HG03354 (cell line): Measurements from ENCODE around the gene CNIH2.

Experiments used
- ATAC-seq: cut with Tn5 transposase; IDR thresholded peaks from one replicate; pipeline ENCODE4 v1.9.1; 2021; ENCODE audit warnings: mild to moderate bottlenecking; ENCODE audit not compliant: unreplicated experiment, poor library complexity, severe bottlenecking

Gene CNIH2

DNA sequence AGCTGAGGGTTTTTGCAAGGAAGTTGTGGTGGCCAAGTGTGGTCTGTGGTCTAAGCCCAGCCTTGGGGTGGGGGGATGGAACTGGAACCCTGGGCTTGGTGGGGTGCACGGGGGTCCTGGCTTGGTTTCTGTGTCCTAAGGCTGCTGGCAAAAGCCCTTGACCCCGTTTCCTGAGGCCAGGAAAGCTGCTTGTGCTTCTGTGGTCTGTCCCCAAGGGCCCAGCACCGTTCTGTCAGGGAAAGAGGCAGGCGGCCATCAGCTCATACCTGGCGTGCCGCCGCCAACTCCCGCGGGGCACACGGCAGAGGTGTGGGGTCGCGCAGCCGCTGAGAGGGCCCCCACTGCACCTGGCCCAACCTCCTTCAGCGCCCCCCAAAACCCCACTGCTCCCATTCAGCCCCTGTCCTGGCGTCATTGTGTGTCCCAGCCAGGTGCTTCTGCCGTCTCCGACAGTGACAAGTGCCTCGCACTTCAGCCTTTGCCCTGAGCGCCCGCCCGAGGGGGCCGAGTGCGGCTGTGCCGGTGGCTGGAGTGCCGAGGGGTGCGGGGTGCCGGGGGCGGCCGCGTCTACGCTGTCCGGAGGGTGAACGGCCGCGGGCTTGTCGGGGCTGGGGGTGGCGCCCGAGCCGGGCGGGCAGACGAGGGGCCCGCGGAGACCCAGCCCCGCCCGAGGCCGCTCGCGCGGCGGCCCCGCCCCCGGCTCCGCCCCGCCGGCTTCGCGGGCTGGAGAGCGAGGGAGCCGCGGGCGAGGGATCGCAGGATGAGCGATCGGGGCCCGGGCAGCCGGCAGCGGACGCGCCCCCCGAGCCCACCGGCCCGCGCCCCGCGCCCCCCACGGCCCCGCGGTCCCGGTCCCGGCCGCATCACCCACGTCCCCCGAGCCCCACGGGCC lies at the start of gene CNIH2:
CNIH2 (plus strand) TSS at position 705 of the 892 bp plus-strand sequence. CDS start 282 bp downstream, outside the sequence.
- ATAC-seq: no peak

GRCh38 chr11:66228521-66228920 lies 49.5 kb upstream of the CNIH2 start:
- ATAC-seq: no peak

DNA sequence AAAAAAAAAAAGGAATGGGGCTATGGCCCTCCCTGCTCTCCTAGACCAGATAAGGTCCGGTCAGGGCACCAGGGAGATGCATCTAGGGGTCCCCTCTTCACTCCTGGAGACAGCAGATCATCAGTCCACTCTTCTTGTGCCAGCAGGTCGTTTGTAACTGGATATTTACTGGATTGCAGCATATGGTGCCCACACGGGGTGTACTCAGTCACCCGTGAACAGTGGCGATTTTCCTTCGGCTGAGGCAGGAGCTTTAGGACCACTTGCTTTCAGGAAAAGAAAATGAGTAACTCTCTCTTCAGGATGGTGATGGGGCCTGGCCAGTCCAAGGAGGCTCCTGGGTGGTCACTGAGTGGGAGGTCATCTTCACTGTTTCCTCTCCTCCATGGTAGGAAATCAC lies 47.8 kb upstream of the CNIH2 start:
- ATAC-seq: no peak

- no peak for ATAC-seq
Observed at GRCh38 chr11:66230978-66231377, 47.0 kb upstream of the CNIH2 start.

- ATAC-seq: no peak
Observed at GRCh38 chr11:66231561-66231960, 46.4 kb upstream of the CNIH2 start.

DNA sequence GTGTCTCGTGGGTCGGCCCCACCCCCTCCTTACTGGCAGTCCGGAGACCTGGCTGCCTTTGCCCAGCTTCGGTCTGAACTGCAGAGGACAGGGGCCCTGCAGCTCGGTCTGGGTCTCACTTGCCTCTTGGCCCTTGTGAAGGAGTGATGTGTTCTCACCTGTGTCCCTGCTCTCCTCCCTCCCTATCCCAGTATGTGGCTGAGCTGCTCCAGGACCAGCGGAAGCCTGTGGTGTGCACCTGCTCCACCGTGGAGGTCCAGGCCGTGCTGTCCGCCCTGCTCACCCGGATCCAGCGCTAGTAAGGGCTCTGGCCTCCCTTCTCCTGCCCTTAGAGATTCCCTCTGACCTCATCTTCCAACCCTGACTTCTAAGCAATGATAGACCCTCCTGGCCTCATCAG lies 45.2 kb upstream of the CNIH2 start:
- ATAC-seq: no peak

DNA sequence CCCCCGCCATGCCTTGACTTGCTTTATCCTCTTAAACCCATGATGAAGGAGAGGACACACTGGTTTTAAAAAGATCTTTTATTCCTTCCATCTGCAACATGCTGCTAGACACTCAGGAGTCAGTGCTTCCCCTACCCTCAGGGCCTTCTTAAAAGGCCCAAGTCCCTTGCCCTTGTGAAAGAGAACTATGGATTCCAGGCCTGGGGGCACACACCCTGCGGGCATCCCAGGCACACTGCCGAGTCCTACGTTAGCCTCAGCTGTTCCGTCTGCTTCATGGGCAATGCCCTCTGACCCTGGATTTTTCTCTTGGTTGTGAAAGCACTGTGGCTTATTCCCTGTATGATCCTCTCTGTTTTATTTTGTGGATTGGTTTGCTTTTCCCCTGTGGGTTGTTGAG lies 44.7 kb upstream of the CNIH2 start:
- ATAC-seq: no peak

DNA sequence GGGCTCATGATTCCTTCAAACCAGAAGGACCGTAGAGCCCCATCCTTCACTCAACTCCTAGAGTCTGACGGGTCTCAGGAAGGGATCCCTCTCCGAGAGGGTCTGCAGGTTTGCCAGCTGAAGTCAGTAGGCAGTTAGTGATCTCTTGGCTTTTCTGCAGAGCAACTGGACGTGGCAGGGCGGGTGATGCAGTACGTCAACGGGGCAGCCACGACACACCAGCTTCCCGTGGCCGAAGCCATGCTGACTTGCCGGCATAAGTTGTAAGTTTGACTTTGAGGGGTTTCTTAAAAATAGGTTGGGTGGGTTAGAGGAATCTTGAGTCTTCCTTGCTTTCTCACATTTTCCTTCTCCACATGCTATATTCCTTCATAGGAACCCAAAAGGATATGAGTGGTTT lies 42.8 kb upstream of the CNIH2 start:
- ATAC-seq: no peak

- no peak for ATAC-seq
Observed at GRCh38 chr11:66237867-66238266, 40.1 kb upstream of the CNIH2 start.

- no peak for ATAC-seq
Observed at GRCh38 chr11:66238786-66239413, 39.1 kb upstream of the CNIH2 start.

- ATAC-seq: no peak
Observed at GRCh38 chr11:66239511-66239910, 38.5 kb upstream of the CNIH2 start.

- ATAC-seq: no peak
Observed at GRCh38 chr11:66239998-66240780, 37.8 kb upstream of the CNIH2 start.

DNA sequence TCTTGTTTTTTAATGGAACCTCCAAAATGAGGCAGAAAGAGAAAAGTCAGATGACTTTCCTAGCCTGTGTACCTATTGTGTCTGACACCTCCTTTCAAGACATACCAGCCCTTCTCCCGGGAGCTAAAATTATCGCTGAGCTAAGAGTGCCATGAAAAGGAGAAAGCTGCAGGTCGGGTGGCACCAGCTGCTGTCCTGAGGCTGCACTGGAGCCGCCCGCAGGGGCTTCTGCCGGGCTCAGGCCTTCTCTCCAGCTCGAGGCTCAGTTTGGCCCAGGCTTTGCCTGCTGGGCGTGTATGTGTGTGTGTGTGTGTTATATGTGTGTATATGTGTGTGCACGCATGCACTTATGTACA lies 37.2 kb upstream of the CNIH2 start:
- ATAC-seq: no peak

- no peak for ATAC-seq
Observed at GRCh38 chr11:66242095-66242765, 35.7 kb upstream of the CNIH2 start.

DNA sequence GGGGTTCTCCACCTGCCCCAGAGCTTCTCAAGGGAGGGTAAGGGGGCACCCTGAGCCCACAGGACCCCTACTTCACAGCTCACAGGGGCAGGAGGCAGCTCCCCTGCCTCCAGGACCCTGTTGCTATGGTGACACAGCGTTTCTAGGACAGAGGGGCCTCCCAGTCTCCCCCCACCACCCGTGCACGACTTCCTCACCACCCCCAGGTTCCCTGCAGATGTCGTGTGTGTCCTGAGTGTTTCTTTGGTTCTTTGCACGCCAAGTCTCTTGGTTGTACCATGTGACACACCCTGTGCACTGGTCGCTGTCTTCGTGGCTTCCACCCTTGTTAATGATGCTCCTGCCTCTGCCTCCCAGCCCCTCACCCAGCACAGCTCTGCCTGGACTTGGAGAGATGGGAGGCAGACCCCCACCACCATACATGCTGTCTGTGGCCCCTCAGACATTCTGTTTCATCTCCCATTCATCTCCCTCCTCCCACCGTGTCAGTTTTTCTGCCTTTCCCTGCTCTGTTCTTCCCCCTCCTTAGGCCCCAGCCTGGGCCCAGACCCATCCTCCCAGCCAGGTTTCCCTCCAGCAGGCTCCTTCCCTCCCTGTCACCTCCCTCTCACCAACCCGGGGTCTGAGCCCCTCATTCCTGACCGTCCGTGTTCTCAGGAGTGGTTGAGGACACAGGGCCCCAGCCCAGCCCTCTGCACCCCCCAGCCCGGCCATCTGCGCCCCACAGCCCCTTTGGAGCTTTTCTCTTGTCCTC lies 34.0 kb upstream of the CNIH2 start:
- ATAC-seq: no peak

DNA sequence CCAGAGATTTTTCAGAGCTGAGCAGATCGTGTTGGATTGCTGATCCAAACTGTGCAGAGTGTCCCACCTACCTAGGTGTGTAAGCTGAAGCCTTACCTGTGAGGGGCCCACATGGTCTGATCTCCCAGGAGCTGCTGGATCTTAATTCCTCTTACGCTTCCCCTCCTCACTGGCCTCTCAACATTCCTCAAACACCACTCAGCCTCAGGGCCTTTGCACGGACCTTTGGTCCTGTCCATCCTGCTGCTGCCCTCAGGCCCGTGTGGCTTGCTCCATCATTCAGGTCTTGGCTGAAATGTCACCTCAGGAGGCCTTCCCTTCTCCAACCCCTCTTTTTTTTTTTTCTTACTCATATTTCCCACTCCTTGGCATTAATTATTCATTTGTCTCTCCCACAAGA lies 30.7 kb upstream of the CNIH2 start:
- ATAC-seq: no peak

GRCh38 chr11:66247801-66248200 lies 30.2 kb upstream of the CNIH2 start:
- no peak for ATAC-seq

DNA sequence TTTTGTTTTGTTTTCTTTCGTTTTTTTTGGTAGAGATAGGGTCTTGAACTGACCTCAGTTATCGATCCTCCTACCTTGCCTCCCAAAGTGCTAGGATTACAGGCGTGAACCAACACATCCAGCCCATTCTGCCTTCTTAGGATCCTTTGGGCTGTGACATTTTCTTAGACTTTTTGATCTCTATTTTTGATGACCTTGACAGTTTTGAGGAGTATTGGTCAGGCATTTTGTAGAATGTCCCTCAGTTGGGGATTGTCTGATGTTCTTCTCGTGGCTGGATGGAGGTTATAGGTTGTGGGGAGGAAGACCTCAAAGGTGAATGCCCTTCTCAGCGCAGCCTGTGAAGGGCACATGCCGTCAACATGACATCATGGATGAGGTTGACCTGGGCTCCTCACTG lies 29.1 kb upstream of the CNIH2 start:
- no peak for ATAC-seq

- ATAC-seq: no peak
Observed at GRCh38 chr11:66251809-66252208, 26.2 kb upstream of the CNIH2 start.
